Stimulated activated CD4-positive, alpha-beta T cell treated with anti-CD3 and anti-CD28 coated beads, Interleukin-2, amount 100 ng/mL, for 24 hours (primary cell): ENCODE measurements around the gene PRR20E.
"Not testable (repeated sequence)": the region's sequence is repeated elsewhere in the genome, so short reads cannot be mapped to it uniquely, and the experiment has no call there.

Experiments
- DNase-seq, 2 donors: peaks; one replicate each; pipeline ENCODE4 v3.0.0-alpha.2; 2020

Gene PRR20E

GRCh38 chr13:57166897-57167296, at the start of gene PRR20E:
PRR20E (plus strand) TSS chr13:57167197; CDS start chr13:57167584, 387 bp downstream.
- DNase-seq = not testable (repeated sequence)

- DNase-seq = no peak
These were observed 43.3 kb upstream of the PRR20E start for GRCh38 chr13:57123681-57124080.

- DNase-seq = no peak
These were observed 38.1 kb upstream of the PRR20E start for GRCh38 chr13:57128909-57129308.

GRCh38 chr13:57136093-57136492, 30.9 kb upstream of the PRR20E start:
- DNase-seq = no peak

- no peak for DNase-seq
These were observed 29.4 kb upstream of the PRR20E start for GRCh38 chr13:57137585-57137984.

- no peak for DNase-seq
These were observed 28.0 kb upstream of the PRR20E start for GRCh38 chr13:57138988-57139387.

- not testable (repeated sequence) for DNase-seq
These were observed 27.2 kb upstream of the PRR20E start for GRCh38 chr13:57139781-57140180.

GRCh38 chr13:57140235-57140968, 26.6 kb upstream of the PRR20E start, which contains the start of gene PRR20A:
PRR20A (plus strand) TSS chr13:57140918; CDS start chr13:57141305, 387 bp downstream.
- not testable (repeated sequence) for DNase-seq

- DNase-seq = not testable (repeated sequence)
These were observed 19.8 kb upstream of the PRR20E start, which contains the start of gene PRR20B for GRCh38 chr13:57147188-57147587. PRR20B (plus strand) TSS chr13:57147488; CDS start chr13:57147875, 387 bp downstream.

GRCh38 chr13:57148106-57148505, 18.9 kb upstream of the PRR20E start:
- DNase-seq = not testable (repeated sequence)

- not testable (repeated sequence) for DNase-seq
These were observed 13.2 kb upstream of the PRR20E start, which contains the start of gene PRR20C for GRCh38 chr13:57153761-57154160. PRR20C (plus strand) TSS chr13:57154061; CDS start chr13:57154448, 387 bp downstream.

GRCh38 chr13:57160332-57160731, 6.7 kb upstream of the PRR20E start, which contains the start of gene PRR20D:
PRR20D (plus strand) TSS chr13:57160632; CDS start chr13:57161019, 387 bp downstream.
- DNase-seq = not testable (repeated sequence)

GRCh38 chr13:57191667-57192066, 24.7 kb downstream of the PRR20E start:
- no peak for DNase-seq

- DNase-seq = no peak
These were observed 46.0 kb downstream of the PRR20E start for GRCh38 chr13:57212989-57213388.
